GM23338 (cell line): ENCODE data around the gene RNF34. TPM values are rescaled to one million over a fixed set of nuclear protein-coding genes. Genes with fewer than 3 reads are reported as not detected.

Experiments
- ATAC-seq: fragments of 200-7000 bp; cut with Tn5 transposase; 3 replicates; pipeline ENCODE4 v1.9.1; 2020
- DNase-seq: peaks from one replicate; pipeline ENCODE4 v3.0.0-alpha.2; 2015; ENCODE audit warnings: low spot score
- H2AFZ ChIP-seq: fragments of 200-600 bp; sonication (generic); 2 replicates; pipeline ENCODE4 v1.8.0; 2016; ENCODE audit warnings: antibody characterized with exemption, mild to moderate bottlenecking, moderate library complexity
- H3F3A ChIP-seq: fragments of 200-600 bp; sonication (generic); replicated peaks from 2 replicates; pipeline ENCODE4 v1.8.0; 2017; ENCODE audit warnings: antibody characterized with exemption, mixed run types, low read depth
- H3K27ac ChIP-seq: fragments of 200-600 bp; sonication (generic); 2 replicates; pipeline ENCODE4 v1.6.1; 2016; ENCODE audit warnings: low read depth
- H3K27me3 ChIP-seq: fragments of 200-600 bp; sonication (generic); 2 replicates; pipeline ENCODE4 v1.8.0; 2016; ENCODE audit warnings: mild to moderate bottlenecking, mixed run types, moderate library complexity; ENCODE audit not compliant: insufficient read depth
- H3K36me3 ChIP-seq: fragments of 200-600 bp; sonication (generic); 2 replicates; pipeline ENCODE4 v1.8.0; 2016; ENCODE audit warnings: mild to moderate bottlenecking; ENCODE audit not compliant: insufficient read depth
- H3K4me1 ChIP-seq: fragments of 200-600 bp; sonication (generic); 2 replicates; pipeline ENCODE4 v1.8.0; 2016; ENCODE audit warnings: mild to moderate bottlenecking, moderate library complexity; ENCODE audit not compliant: insufficient read depth
- H3K4me2 ChIP-seq: fragments of 200-600 bp; sonication (generic); 2 replicates; pipeline ENCODE4 v1.7.1; 2017; ENCODE audit warnings: mixed run types
- H3K4me3 ChIP-seq: fragments of 200-600 bp; sonication (generic); 2 replicates; pipeline ENCODE4 v1.6.1; 2016; ENCODE audit warnings: mixed run types
- H3K79me2 ChIP-seq: fragments of 200-600 bp; sonication (generic); replicated peaks from 2 replicates; pipeline ENCODE4 v1.8.0; 2017; ENCODE audit warnings: mild to moderate bottlenecking; ENCODE audit not compliant: insufficient read depth
- H3K9me2 ChIP-seq: fragments of 200-600 bp; sonication (generic); 2 replicates; pipeline ENCODE4 v1.8.0; 2017; ENCODE audit not compliant: insufficient read depth
- H4K20me1 ChIP-seq: fragments of 200-600 bp; sonication (generic); replicated peaks from 2 replicates; pipeline ENCODE4 v1.8.0; 2017; ENCODE audit warnings: mild to moderate bottlenecking; ENCODE audit not compliant: insufficient read depth
- H3K27ac Mint-ChIP-seq: 2 replicates; pipeline ENCODE4 v1.8.0; 2020; ENCODE audit warnings: inconsistent platforms, mild to moderate bottlenecking, moderate library complexity, mixed read lengths
- H3K27me3 Mint-ChIP-seq: 3 replicates; pipeline ENCODE4 v1.8.0; 2022; ENCODE audit warnings: low read depth, mild to moderate bottlenecking, moderate library complexity, mixed read lengths, inconsistent platforms; ENCODE audit not compliant: insufficient read depth, poor library complexity
- H3K36me3 Mint-ChIP-seq: 3 replicates; pipeline ENCODE4 v1.8.0; 2021; ENCODE audit warnings: low read depth, mild to moderate bottlenecking, inconsistent platforms, moderate library complexity, mixed read lengths
- H3K4me1 Mint-ChIP-seq: 3 replicates; pipeline ENCODE4 v1.8.0; 2020; ENCODE audit warnings: mild to moderate bottlenecking, inconsistent platforms, mixed read lengths
- H3K4me3 Mint-ChIP-seq: 3 replicates; pipeline ENCODE4 v1.8.0; 2021; ENCODE audit warnings: moderate library complexity, mild to moderate bottlenecking, inconsistent platforms, mixed read lengths
- H3K9me3 Mint-ChIP-seq: 3 replicates; pipeline ENCODE4 v1.8.0; 2020; ENCODE audit warnings: moderate library complexity, mild to moderate bottlenecking, inconsistent platforms, mixed read lengths
- EZH2 ChIP-seq: fragments of 200-600 bp; sonication (generic); IDR thresholded peaks from one replicate; pipeline ENCODE4 v1.8.0; 2017; ENCODE audit warnings: antibody characterized with exemption, mild to moderate bottlenecking, low read depth; ENCODE audit not compliant: unreplicated experiment
- REST ChIP-seq: IDR thresholded peaks from one replicate; pipeline ENCODE4 v1.6.1; 2018; ENCODE audit warnings: antibody characterized with exemption; ENCODE audit not compliant: unreplicated experiment
- ZNF331 ChIP-seq: fragments of 250-450 bp; sonication (Bioruptor Pico); IDR thresholded peaks from 2 replicates; pipeline ENCODE4 v1.5.0; 2020; ENCODE audit warnings: low read depth, mild to moderate bottlenecking, moderate library complexity
- polyA plus RNA-seq: library from polyadenylated mRNA; unstranded; fragments of >200 nt; fragmentation: Nextera tagmentation; extraction: Ambion mirVana; gene quantifications from 2 replicates; pipeline ENCODE4 v1.2.1, GENCODE V29; 2016
- total RNA-seq: library from RNA; depleted of rRNA; stranded (reverse); fragments of >200 nt; shearing (Covaris generic); gene quantifications from 2 replicates; pipeline ENCODE4 v1.2.3, GENCODE V29; 2014

Gene RNF34
- total and polyA plus RNA-seq, 2 experiments from 2014 or later, result 47.2 to 63.3 TPM

- TF ChIP-seq REST (no peak), ZNF331 (CRISPR knock-in tag) (no peak)
Measured at GRCh38 chr12:121397521-121397920, 2.4 kb upstream of the RNF34 start (continued).

- H2AFZ ChIP-seq, result no peak overlapping the region
- peaks cover 7% of the 10 kb centered on the region; the same call in 1 of the 2 replicates for H4K20me1 ChIP-seq
- Mint-ChIP-seq H3K27ac (no peak overlapping the region), H3K4me3 (peak overlapping the region; percentile 92), H3K27me3 (peaks cover 7% of the 10 kb centered on the region), H3K36me3 (peaks cover 7% of the 10 kb centered on the region; the same call in 1 of the 3 replicates), H3K9me3 (no peaks in the 10 kb centered on the region), H3K4me1 (peaks cover 18% of the 10 kb centered on the region; the same call in 2 of the 3 replicates)
- H3K27ac ChIP-seq, result no peak overlapping the region
- TF ChIP-seq EZH2 (no peak), REST (no peak)
- no peaks in the 10 kb centered on the region for H3K27me3 ChIP-seq
- DNase-seq, result no peak
- peaks cover 36% of the 10 kb centered on the region for H3K79me2 ChIP-seq
- H3K4me1 ChIP-seq, result peaks cover 10% of the 10 kb centered on the region; the same call in 1 of the 2 replicates
- ATAC-seq, result no peak
- H3K9me2 ChIP-seq, result no peaks in the 10 kb centered on the region
- H3F3A ChIP-seq, result peaks cover 6% of the 10 kb centered on the region; the same call in 1 of the 2 replicates
- H3K4me3 ChIP-seq, result peak overlapping the region; percentile 99
- peak overlapping the region; percentile 85 for H3K4me2 ChIP-seq
- no peaks in the 10 kb centered on the region for H3K36me3 ChIP-seq
Measured at GRCh38 chr12:121398355-121398754, 1.6 kb upstream of the RNF34 start.
